Neuron (in vitro differentiated cells): Measurements from ENCODE around the gene TAX1BP3.

Source experiments
- H2AFZ ChIP-seq: one replicate; pipeline ENCODE4 v1.6.1; 2013; ENCODE audit warnings: low read depth, mild to moderate bottlenecking, inconsistent platforms, low read length, moderate library complexity
- H3K27me3 ChIP-seq: one replicate; pipeline ENCODE4 v1.6.1; 2013; ENCODE audit warnings: low read length; ENCODE audit not compliant: insufficient read depth
- H3K36me3 ChIP-seq: one replicate; pipeline ENCODE4 v1.6.1; 2013; ENCODE audit warnings: low read length; ENCODE audit not compliant: insufficient read depth
- H3K4me1 ChIP-seq: one replicate; pipeline ENCODE4 v1.6.1; 2013; ENCODE audit warnings: low read length; ENCODE audit not compliant: insufficient read depth
- H3K4me3 ChIP-seq: 2 replicates; pipeline ENCODE4 v1.5.1; 2013; ENCODE audit warnings: mild to moderate bottlenecking, low read length, moderate library complexity
- H3K9me3 ChIP-seq: one replicate; pipeline ENCODE4 v1.6.1; 2013; ENCODE audit warnings: low read length

The TAX1BP3 gene

DNA sequence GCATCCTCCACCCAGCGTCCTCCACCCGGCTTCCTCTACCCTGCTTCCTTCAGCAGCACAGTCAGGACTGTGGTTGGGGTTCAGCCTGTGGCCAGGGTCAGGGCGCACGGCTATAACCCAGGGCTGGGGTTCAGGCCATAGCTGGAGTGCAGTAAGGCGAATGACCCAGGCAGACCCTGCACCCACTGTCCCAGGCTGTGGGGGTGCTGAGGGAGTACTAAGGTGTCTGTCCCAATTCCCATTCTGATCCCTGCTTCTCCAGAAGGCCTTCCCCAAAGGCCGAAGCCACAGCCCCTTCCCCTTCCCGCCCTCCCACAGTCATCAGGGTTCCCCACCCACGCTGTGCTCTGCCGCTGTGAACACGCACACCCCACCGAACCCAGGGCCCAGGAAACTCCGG lies 12.7 kb upstream of the TAX1BP3 start:
- H3K9me3 ChIP-seq, result no peaks in the 10 kb centered on the region
- peaks cover 5% of the 10 kb centered on the region for H3K27me3 ChIP-seq
- H3K4me3 ChIP-seq, result no peak overlapping the region
- H3K4me1 ChIP-seq, result no peaks in the 10 kb centered on the region
- no peaks in the 10 kb centered on the region for H3K36me3 ChIP-seq
- H2AFZ ChIP-seq, result no peak overlapping the region

DNA sequence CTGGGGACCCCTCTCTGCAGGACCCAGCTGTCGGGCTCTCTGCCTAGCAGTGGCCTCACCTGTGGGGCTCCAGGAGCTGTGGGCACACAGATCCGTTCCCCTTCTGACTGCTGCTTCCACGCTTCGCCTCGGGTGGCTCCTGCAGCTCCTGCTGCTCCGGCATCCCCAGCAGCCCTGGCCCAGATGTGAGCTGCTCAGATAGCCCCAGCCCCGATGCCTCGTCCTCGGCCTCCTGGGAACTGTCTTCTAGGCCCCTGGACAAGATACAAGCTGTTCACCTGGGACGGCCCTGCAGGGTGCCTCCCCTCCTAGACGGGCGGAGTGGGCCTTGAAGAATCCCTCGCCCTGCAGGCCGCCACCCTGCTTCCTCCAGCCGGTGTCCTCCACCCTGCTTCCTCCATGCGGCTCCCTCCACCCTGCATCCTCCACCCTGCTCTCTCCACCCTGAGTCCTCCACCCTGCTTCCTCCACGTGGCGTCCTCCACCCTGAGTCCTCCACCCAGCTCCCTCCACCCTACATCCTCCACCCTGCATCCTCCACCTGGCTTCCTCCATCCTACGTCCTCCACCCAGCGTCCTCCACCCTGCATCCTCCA lies 11.3 kb upstream of the TAX1BP3 start:
- Histone ChIP-seq H3K4me3 (no peak overlapping the region), H2AFZ (no peak overlapping the region), H3K4me1 (no peaks in the 10 kb centered on the region), H3K36me3 (no peaks in the 10 kb centered on the region), H3K27me3 (peaks cover 5% of the 10 kb centered on the region), H3K9me3 (no peaks in the 10 kb centered on the region)

DNA sequence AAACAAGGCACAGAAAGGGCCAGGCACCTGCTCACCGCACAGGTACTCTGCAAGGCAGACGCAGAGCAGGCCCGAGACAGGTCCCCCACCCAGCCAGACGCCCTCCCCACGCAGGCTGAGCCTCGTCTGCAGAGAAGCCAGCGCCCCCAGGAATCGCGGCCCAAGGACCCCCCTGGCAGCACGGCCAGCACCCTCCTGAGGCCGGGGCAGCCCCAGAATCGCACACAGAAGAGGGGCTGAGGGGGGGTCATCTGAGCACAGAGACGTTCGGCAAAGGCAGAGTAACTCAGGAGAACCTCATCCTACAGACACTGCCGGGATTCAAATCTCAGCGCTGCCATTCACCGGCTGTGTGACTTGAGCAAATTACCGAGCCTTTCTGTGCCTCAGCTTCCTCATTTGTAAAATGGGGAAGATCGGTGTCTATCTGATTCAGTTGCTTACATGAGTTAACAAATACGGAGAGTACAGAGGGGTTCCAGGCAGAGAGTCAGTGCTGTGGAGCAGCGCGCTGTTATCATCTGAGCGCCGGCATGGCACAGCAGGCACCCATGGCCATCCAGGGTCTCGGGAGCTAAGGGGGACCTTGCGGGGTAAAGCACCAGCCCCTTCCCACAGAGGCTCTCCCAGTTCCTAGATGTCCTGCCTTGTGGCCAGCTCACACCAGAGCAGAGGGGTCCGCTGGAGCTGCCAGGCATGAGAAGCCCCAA lies 10.6 kb upstream of the TAX1BP3 start:
- H3K4me3 ChIP-seq, result no peak overlapping the region
- no peaks in the 10 kb centered on the region for H3K36me3 ChIP-seq
- no peak overlapping the region for H2AFZ ChIP-seq
- H3K9me3 ChIP-seq, result no peaks in the 10 kb centered on the region
- peaks cover 5% of the 10 kb centered on the region for H3K27me3 ChIP-seq
- H3K4me1 ChIP-seq, result no peaks in the 10 kb centered on the region

DNA sequence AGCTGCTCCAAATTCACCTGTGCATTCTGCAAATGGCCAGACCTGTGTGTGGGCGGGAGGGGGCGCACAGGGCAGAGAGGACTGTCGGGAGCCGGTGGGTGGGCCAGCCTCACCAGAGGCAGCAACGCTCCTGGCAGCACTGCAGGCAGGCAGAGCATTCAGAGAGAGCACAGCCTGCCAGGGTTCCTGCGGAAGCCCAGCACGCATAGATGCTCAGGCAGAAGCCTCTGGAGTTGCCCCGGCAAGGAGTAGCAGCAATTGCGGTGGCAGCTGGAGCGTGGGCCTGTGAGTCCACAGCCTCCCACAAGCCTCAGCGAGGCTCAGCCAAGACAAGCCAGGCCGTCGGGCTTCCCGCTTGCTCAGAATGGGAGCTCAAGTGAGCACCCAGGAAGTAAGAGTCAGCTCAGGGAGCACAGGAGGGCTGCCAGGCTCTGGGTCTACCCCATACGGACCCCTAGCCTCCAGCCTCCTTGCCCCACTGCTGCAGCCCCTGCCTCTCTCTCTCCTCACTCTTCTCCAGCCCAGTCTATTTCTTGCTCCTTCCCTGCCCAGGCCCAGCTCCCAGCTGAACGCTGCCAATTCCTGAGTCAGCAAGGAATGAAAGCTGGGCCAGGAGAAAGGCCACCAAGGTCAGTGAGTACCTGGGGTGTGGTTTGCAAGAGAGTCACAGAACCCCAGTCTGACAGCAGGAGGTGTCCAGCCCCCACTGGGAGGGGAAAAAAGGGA lies 9.9 kb upstream of the TAX1BP3 start:
- Histone ChIP-seq H3K36me3 (no peaks in the 10 kb centered on the region), H3K9me3 (no peaks in the 10 kb centered on the region), H2AFZ (no peak overlapping the region), H3K27me3 (peaks cover 5% of the 10 kb centered on the region), H3K4me1 (no peaks in the 10 kb centered on the region), H3K4me3 (no peak overlapping the region)

DNA sequence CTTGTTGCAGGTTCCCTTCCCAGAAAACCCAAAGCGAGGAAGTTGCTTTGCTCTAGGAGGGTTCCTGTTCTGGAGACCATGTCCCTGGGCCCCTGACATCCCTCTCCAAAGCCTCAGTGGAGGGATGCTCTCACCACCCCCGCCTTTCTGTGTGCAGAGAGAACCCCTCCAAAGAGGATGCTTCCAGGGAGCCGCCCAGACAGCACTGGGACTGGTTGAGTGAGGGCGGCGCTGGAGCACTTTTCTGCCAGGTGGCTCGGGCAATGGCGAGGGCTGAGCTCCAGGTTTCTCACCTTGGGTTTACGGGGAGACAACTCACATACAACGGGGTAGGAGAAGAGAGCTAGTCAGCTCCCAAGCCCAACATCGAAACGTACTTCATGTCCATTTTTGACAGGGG lies 7.5 kb upstream of the TAX1BP3 start:
- Histone ChIP-seq H2AFZ (no peak overlapping the region), H3K4me3 (no peak overlapping the region), H3K27me3 (peaks cover 5% of the 10 kb centered on the region), H3K36me3 (no peaks in the 10 kb centered on the region), H3K4me1 (no peaks in the 10 kb centered on the region), H3K9me3 (no peaks in the 10 kb centered on the region)

DNA sequence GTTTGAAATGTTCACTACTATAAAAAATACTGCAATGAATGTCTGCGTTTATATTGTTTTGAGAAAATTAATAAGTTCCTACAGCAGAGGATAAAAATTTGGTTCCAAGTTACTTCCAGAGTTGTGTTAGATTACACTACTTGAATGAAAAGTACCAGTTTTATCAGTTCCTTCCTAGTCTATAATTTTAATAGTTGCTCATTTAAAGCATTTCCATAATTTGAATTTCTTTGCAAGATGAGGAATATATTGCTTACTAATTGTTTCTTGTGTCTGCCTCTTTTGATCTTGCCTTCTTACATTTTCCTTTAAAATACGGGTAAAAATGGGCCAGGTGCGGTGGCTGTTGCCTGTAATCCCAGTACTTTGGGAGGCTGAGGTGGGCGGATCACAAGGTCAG lies 4.2 kb upstream of the TAX1BP3 start:
- H3K4me1 ChIP-seq, result peaks cover 5% of the 10 kb centered on the region
- H3K36me3 ChIP-seq, result no peaks in the 10 kb centered on the region
- H2AFZ ChIP-seq, result no peak overlapping the region
- H3K9me3 ChIP-seq, result no peaks in the 10 kb centered on the region
- H3K27me3 ChIP-seq, result peaks cover 5% of the 10 kb centered on the region
- H3K4me3 ChIP-seq, result no peak overlapping the region

DNA sequence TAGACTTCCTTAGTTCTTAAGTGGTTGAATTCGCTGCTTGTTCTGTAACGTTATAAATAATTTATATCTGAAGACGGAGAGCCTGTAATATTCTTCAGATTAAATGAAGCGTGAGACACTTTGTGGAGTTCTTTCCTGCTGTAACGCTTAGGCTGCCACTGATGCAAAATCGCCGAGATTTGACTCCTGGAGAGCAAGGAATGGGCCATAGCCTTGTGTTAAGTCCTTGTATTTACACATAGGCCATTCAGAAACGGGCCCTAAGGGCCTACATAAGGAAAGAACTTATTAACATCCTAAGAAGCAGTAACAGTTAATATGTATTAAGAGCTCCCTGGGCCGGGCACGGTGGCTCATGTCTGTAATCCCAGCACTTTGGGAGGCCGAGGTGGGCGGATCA lies 1.2 kb upstream of the TAX1BP3 start:
- Histone ChIP-seq H2AFZ (no peak overlapping the region), H3K27me3 (no peaks in the 10 kb centered on the region), H3K9me3 (no peaks in the 10 kb centered on the region), H3K4me3 (peak overlapping the region; percentile 95), H3K4me1 (peaks cover 12% of the 10 kb centered on the region), H3K36me3 (no peaks in the 10 kb centered on the region)

DNA sequence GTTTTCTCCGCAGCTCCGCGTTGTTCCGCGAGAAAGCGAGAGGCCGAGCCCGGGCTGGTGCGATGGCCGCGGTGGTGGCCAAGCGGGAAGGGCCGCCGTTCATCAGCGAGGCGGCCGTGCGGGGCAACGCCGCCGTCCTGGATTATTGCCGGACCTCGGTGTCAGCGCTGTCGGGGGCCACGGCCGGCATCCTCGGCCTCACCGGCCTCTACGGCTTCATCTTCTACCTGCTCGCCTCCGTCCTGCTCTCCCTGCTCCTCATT lies 638 bp upstream of the TAX1BP3 start:
- peak overlapping the region; percentile 91 for H2AFZ ChIP-seq
- H3K4me1 ChIP-seq, result peaks cover 12% of the 10 kb centered on the region
- H3K4me3 ChIP-seq, result peak overlapping the region; percentile 95
- no peaks in the 10 kb centered on the region for H3K27me3 ChIP-seq
- peaks cover 4% of the 10 kb centered on the region for H3K36me3 ChIP-seq
- H3K9me3 ChIP-seq, result no peaks in the 10 kb centered on the region

DNA sequence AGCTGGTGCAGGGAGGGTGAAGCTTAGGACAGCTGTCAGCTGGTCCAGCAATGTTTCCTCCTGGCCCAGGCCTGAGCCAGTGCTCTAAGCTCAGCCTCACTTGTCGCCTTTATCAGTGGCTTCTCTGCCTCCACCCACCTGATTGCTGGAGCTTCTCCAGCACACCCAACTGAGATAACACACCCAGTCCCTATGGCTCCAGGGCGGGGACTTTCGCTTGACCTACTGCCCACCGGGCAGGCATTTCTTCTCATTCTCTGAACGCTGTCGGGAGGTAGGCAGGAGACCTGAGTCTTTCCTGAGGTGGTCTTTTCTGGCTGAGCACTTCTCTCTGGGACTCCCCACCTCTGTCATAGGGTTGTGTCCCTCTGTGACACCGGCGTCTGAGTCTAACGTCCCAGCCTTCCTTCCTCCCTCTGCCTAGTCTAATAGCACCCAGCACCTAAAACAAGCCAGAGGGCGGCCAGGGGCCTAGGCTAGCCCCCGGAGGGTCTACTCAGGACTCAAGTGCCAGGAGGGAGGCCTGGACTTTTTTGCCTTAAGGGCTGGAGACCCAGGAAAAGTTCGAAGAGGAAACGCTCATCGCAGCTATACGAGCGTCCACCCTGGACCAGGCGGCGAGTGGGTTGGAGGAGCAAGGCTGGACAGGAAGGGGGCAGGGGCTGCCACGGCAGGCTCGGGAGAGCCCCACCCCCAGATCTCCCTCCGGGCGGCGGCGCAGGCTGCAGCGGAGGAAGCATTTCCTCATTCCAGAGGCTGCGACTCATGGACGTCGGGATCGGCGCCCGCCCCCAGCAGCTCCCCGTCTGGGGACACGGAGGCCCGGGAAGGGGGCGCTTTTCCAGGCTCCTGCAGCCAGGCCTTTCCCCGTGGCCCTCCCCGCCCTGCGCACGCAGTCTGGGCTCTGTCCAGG lies 756 bp downstream of the TAX1BP3 start:
- Histone ChIP-seq H3K4me1 (peaks cover 22% of the 10 kb centered on the region), H3K4me3 (peak overlapping the region; percentile 84), H3K36me3 (peaks cover 5% of the 10 kb centered on the region), H3K9me3 (no peaks in the 10 kb centered on the region), H3K27me3 (no peaks in the 10 kb centered on the region), H2AFZ (peak overlapping the region; percentile 69)

DNA sequence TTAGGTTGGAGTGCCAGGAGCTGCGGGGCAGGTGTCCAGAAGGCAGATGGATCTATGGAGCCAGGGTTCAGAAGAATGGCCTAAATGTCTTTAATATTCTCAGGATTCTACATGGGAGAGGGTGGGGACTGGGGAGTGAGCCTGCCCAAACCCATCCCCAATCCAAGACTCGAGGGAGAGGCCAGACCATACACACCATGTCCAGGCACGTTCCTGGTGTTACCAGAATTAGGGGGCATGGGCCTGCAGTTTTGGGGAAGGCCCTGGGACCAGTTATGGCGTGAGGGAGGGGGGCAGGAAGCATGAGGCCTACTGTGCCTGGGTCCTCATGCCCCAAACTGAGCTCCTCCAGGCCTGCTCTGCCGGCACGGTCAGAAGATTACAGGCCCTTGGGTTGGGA lies 1.9 kb downstream of the TAX1BP3 start:
- Histone ChIP-seq H2AFZ (no peak overlapping the region), H3K4me3 (no peak overlapping the region)

DNA sequence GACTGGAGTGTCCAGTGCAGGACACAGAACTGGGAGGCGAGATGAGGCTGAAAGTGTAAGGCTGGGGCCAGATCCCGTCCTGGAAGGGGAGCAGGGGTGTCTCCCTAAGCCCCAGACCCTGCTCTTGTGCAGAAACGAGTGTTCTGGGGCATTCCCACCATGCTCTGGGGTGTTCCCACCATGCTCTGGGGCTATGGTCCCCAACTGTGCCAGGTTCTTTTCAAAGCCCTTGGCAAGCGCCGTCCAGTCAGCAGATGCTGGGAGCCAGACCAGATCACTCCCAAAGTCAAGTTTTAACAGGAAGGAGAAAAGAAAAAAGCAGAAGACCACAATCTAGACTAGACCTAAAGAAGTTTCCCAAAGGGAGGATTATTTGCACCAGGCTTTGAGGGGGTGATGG lies 2.5 kb downstream of the TAX1BP3 start:
- H3K36me3 ChIP-seq, result peaks cover 7% of the 10 kb centered on the region
- H3K9me3 ChIP-seq, result no peaks in the 10 kb centered on the region
- no peak overlapping the region for H2AFZ ChIP-seq
- no peaks in the 10 kb centered on the region for H3K27me3 ChIP-seq
- H3K4me1 ChIP-seq, result peaks cover 23% of the 10 kb centered on the region
- H3K4me3 ChIP-seq, result no peak overlapping the region

More for the DNA sequence above, 1.9 kb downstream of the TAX1BP3 start:
- H3K27me3 ChIP-seq, result no peaks in the 10 kb centered on the region
- peaks cover 6% of the 10 kb centered on the region for H3K36me3 ChIP-seq
- H3K9me3 ChIP-seq, result no peaks in the 10 kb centered on the region
- H3K4me1 ChIP-seq, result peaks cover 23% of the 10 kb centered on the region

DNA sequence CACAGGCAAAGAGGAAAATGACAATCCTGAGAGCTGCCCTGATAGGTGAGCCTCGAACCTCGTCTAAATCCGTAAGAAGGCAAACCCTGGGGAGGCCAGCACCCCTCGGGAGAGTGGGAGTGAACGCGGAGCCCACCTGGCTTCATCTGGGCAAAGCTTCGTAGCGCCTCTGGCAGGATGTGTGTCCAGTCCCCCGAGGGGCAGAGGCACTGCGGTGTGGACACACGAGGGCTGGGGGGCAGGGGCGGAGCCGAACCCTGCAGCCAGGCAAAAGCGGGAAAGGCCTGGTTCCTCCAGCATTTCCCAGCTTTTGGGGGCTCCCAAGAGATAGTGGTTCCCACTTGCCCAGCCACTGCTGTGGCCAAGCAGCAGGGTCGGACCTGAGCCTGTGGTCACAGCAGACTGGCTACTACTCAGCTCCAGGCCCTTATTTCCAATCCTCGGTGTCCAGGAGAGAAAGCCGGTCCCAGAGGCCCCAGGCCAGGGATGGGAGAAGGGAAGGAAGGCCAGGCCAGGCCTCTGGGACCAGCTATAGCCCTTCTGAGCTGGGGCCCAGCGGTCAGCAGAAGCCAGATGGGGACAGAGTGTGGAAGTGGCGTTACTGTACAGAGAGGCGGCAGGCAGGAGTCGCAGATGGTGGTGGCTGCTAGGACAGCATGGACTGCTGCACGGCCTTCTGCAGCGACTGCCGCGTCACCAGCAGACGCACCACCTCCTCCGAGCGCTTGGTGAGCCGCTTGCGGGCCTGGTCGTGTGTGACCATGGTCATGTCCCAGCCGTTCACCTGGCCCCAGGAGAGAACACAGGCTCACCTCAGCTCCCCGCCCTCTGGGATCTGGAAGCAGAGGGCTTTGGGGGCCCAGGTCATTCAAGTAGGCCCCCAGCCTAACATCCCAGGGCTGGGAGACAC lies 5.0 kb downstream of the TAX1BP3 start:
- Histone ChIP-seq H3K4me1 (peaks cover 23% of the 10 kb centered on the region), H3K27me3 (no peaks in the 10 kb centered on the region), H3K4me3 (no peak overlapping the region), H2AFZ (no peak overlapping the region), H3K36me3 (peaks cover 14% of the 10 kb centered on the region), H3K9me3 (no peaks in the 10 kb centered on the region)
